ENCODE measurements around the gene CENPV.

Gene CENPV

DNA sequence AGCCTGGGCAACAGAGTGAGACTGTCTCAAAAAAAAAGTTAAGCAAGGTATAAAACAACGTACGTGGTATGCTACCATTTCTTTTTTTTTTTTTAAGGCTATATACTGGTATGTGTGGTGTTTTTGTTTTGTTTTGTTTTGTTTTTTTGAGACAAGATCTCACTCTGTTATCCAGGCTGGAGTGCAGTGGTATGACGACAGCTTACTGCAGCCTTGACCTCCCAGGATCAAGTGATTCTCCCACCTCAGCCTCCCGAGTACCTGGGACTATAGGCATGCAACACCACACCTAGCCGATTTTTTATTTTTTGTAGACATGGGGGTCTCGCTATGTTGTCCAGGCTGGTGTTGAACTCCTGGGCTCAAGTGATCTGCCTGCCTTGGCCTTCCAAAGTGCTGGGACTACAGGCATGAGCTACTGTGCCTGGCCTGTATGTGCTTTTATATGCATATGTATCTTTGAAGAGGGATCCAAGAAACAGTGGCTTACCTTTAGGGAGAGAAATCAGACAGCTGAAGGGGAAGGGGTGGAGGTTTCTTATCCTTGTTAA lies 6.5 kb downstream of the CENPV start:
- Histone ChIP-seq H3K9me2 (replicated peaks; ENCODE audit: control insufficient read depth, low read length) (no peaks in the 10 kb centered on the region), H3K79me2 (ENCODE audit: control insufficient read depth, low read length) (peaks cover 27% of the 10 kb centered on the region), H3K4me3 (ENCODE audit: low read length) (no peak overlapping the region), H3K36me3 (ENCODE audit: control insufficient read depth, low read length) (peaks cover 60% of the 10 kb centered on the region), H3K27me3 (ENCODE audit: control insufficient read depth, low read length) (no peaks in the 10 kb centered on the region), H4K20me1 (ENCODE audit: control insufficient read depth, insufficient read depth, low read depth, low read length) (no peaks in the 10 kb centered on the region), H3K4me1 (ENCODE audit: control insufficient read depth, low read length) (peaks cover 9% of the 10 kb centered on the region), H3K4me2 (ENCODE audit: low read length) (no peak overlapping the region), H3K27ac (ENCODE audit: low read depth, low read length) (no peak overlapping the region), H3F3A (ENCODE audit: control insufficient read depth, insufficient read depth) (no peaks in the 10 kb centered on the region), H3K9me3 (ENCODE audit: control insufficient read depth, insufficient read depth, low read length) (no peaks in the 10 kb centered on the region)
- TF ChIP-seq, protein P1, sequence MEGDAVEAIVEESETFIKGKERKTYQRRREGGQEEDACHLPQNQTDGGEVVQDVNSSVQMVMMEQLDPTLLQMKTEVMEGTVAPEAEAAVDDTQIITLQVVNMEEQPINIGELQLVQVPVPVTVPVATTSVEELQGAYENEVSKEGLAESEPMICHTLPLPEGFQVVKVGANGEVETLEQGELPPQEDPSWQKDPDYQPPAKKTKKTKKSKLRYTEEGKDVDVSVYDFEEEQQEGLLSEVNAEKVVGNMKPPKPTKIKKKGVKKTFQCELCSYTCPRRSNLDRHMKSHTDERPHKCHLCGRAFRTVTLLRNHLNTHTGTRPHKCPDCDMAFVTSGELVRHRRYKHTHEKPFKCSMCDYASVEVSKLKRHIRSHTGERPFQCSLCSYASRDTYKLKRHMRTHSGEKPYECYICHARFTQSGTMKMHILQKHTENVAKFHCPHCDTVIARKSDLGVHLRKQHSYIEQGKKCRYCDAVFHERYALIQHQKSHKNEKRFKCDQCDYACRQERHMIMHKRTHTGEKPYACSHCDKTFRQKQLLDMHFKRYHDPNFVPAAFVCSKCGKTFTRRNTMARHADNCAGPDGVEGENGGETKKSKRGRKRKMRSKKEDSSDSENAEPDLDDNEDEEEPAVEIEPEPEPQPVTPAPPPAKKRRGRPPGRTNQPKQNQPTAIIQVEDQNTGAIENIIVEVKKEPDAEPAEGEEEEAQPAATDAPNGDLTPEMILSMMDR (IDR thresholded peaks at IDR 0.05; ENCODE audit: low read depth, low read length, poor library complexity, severe bottlenecking), result no peak
- TF ChIP-seq EZH2phosphoT487 (IDR thresholded peaks at IDR 0.05; ENCODE audit: borderline replicate concordance, low read length), result no peak

DNA sequence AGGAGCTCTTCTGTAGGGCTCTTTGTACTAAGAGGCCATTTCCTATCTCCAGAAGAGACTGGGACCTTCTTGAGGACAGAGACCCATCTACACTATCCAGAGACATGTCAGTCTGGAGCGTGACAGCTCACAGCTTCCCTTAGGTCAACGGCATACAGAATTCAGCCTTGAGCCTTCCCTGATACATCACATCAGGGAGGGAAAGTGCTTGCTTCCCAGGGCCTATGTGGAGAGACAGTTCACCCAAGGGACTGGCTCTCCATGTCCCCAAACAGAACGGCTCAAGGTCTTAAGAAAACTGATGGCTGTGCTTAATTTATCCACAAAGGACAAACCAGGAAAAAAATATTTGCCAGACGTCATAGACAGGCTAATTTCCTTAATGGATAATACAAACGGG lies 7.7 kb downstream of the CENPV start:
- H3K9me3 ChIP-seq (ENCODE audit: control insufficient read depth, insufficient read depth, low read length), result no peaks in the 10 kb centered on the region
- H3F3A ChIP-seq (ENCODE audit: control insufficient read depth, insufficient read depth), result peaks cover 4% of the 10 kb centered on the region; the same call in 1 of the 2 replicates
- no peaks in the 10 kb centered on the region for H3K9me2 ChIP-seq (replicated peaks; ENCODE audit: control insufficient read depth, low read length)
- H3K36me3 ChIP-seq (ENCODE audit: control insufficient read depth, low read length), result peaks cover 55% of the 10 kb centered on the region
- no peak overlapping the region for H3K4me2 ChIP-seq (ENCODE audit: low read length)
- H3K4me1 ChIP-seq (ENCODE audit: control insufficient read depth, low read length), result no peaks in the 10 kb centered on the region
- H3K27ac ChIP-seq (ENCODE audit: low read depth, low read length), result no peak overlapping the region
- no peaks in the 10 kb centered on the region for H3K27me3 ChIP-seq (ENCODE audit: control insufficient read depth, low read length)
- H4K20me1 ChIP-seq (ENCODE audit: control insufficient read depth, insufficient read depth, low read depth, low read length), result no peaks in the 10 kb centered on the region
- no peak overlapping the region for H3K4me3 ChIP-seq (ENCODE audit: low read length)
- peaks cover 15% of the 10 kb centered on the region for H3K79me2 ChIP-seq (ENCODE audit: control insufficient read depth, low read length)
- TF ChIP-seq EZH2phosphoT487 (IDR thresholded peaks at IDR 0.05; ENCODE audit: borderline replicate concordance, low read length), result no peak
- TF ChIP-seq, protein P1 (IDR thresholded peaks at IDR 0.05; ENCODE audit: low read depth, low read length, poor library complexity, severe bottlenecking), result no peak

DNA sequence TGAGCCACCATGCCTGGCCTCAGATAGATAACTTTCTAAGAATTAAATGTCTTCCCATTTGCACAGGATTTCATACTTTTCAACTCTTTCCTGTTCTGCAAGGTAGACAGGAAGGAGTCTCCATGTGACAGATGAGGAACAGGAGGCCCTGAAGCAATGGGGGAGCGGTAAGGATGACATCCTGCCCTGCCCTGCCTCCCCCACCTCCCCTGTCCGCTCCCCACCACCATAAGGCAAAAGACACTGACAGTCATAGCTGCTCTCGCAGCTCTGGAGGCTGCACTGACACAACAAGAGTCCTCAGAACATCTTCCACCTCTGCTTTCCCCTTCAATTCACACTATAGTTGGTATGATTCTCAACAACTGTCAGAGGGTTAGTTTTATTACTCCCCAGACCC lies 9.7 kb downstream of the CENPV start:
- H3K36me3 ChIP-seq (ENCODE audit: control insufficient read depth, low read length), result peaks cover 39% of the 10 kb centered on the region
- H4K20me1 ChIP-seq (ENCODE audit: control insufficient read depth, insufficient read depth, low read depth, low read length), result no peaks in the 10 kb centered on the region
- no peaks in the 10 kb centered on the region for H3K9me3 ChIP-seq (ENCODE audit: control insufficient read depth, insufficient read depth, low read length)
- H3K4me1 ChIP-seq (ENCODE audit: control insufficient read depth, low read length), result no peaks in the 10 kb centered on the region
- H3K27ac ChIP-seq (ENCODE audit: low read depth, low read length), result no peak overlapping the region
- no peak for TF ChIP-seq EZH2phosphoT487 (IDR thresholded peaks at IDR 0.05; ENCODE audit: borderline replicate concordance, low read length)
- TF ChIP-seq, protein P1 (IDR thresholded peaks at IDR 0.05; ENCODE audit: low read depth, low read length, poor library complexity, severe bottlenecking), result no peak
- no peak overlapping the region for H3K4me3 ChIP-seq (ENCODE audit: low read length)
- no peaks in the 10 kb centered on the region for H3K79me2 ChIP-seq (ENCODE audit: control insufficient read depth, low read length)
- peaks cover 4% of the 10 kb centered on the region; the same call in 1 of the 2 replicates for H3F3A ChIP-seq (ENCODE audit: control insufficient read depth, insufficient read depth)
- H3K27me3 ChIP-seq (ENCODE audit: control insufficient read depth, low read length), result no peaks in the 10 kb centered on the region
- no peaks in the 10 kb centered on the region for H3K9me2 ChIP-seq (replicated peaks; ENCODE audit: control insufficient read depth, low read length)
- no peak overlapping the region for H3K4me2 ChIP-seq (ENCODE audit: low read length)
